PC-9 (cell line): ENCODE measurements around the gene ZNF609.

Experiments used
- EZH2 ChIP-seq: fragments of 200-600 bp; sonication (generic); IDR thresholded peaks from 2 replicates; pipeline ENCODE4 v1.8.0; 2017; ENCODE audit warnings: antibody characterized with exemption, low read depth
- TF ChIP-seq, protein P1 (sequence below): fragments of 200-600 bp; sonication (generic); conservative IDR thresholded peaks from 2 replicates; pipeline ENCODE4 v1.6.1; 2017; ENCODE audit warnings: mixed run types, antibody characterized with exemption, mild to moderate bottlenecking, moderate library complexity

DNA sequence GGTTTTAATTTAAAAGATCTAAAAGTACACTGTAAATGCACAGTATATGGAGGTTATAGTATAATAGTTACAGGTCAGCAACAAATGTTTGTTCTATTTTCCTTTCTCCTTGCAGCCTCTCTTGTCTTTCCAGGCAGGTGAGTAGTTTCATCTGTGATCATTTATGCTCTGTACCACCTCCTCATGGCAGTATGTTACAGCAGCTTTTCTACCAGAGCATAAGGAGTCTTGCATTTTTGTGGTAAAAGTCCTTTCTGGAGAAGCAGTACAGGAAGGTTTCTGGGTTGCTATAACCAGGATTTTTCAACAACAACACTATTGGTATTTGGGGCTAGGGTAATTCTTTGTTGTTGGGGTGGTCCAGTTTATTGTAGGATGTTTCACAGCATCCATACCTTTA lies 59.5 kb downstream of the ZNF609 start:
- TF ChIP-seq, protein P1, sequence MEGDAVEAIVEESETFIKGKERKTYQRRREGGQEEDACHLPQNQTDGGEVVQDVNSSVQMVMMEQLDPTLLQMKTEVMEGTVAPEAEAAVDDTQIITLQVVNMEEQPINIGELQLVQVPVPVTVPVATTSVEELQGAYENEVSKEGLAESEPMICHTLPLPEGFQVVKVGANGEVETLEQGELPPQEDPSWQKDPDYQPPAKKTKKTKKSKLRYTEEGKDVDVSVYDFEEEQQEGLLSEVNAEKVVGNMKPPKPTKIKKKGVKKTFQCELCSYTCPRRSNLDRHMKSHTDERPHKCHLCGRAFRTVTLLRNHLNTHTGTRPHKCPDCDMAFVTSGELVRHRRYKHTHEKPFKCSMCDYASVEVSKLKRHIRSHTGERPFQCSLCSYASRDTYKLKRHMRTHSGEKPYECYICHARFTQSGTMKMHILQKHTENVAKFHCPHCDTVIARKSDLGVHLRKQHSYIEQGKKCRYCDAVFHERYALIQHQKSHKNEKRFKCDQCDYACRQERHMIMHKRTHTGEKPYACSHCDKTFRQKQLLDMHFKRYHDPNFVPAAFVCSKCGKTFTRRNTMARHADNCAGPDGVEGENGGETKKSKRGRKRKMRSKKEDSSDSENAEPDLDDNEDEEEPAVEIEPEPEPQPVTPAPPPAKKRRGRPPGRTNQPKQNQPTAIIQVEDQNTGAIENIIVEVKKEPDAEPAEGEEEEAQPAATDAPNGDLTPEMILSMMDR, result no peak
- no peak for TF ChIP-seq EZH2
